CD4-positive, CD25-positive, alpha-beta regulatory T cell (primary cell): ENCODE measurements around the gene MYPOP. TPM values are rescaled to one million over a fixed set of nuclear protein-coding genes. Genes with fewer than 3 reads are reported as not detected.

Source experiments
- ATAC-seq, 2 donors: fragments of 150-1000 bp; cut with Tn5 transposase; one replicate each; pipeline ENCODE4 v1.10.0; 2021; ENCODE audit warnings: low read depth in 2 of 2, moderate number of reproducible peaks in 2 of 2, moderate library complexity in 1 of 2
- DNase-seq, 3 donors: peaks; one replicate each; pipeline versions ENCODE4 v3.0.0 to v3.0.0-alpha.2; 2012 to 2022; ENCODE audit warnings: mixed read lengths in 1 of 3
- H3K27ac ChIP-seq: one replicate; pipeline ENCODE4 v1.7.0; 2013; ENCODE audit warnings: mild to moderate bottlenecking, low read length; ENCODE audit not compliant: insufficient read depth, poor library complexity, severe bottlenecking
- H3K27me3 ChIP-seq: one replicate; pipeline ENCODE4 v1.7.0; 2013; ENCODE audit warnings: low read length; ENCODE audit not compliant: control insufficient read depth, insufficient read depth
- H3K36me3 ChIP-seq: one replicate; pipeline ENCODE4 v1.7.0; 2013; ENCODE audit warnings: mild to moderate bottlenecking, low read length, moderate library complexity; ENCODE audit not compliant: control insufficient read depth, insufficient read depth
- H3K4me1 ChIP-seq: 2 replicates; pipeline ENCODE4 v1.7.0; 2013; ENCODE audit warnings: mild to moderate bottlenecking, low read length; ENCODE audit not compliant: insufficient read depth, control insufficient read depth, poor library complexity, severe bottlenecking
- H3K4me3 ChIP-seq: one replicate; pipeline ENCODE4 v1.7.0; 2013; ENCODE audit warnings: low read depth, mild to moderate bottlenecking, low read length, moderate library complexity
- H3K9me3 ChIP-seq, 2 experiments: 1 replicate in 1 of 2; 2 replicates in 1 of 2; pipeline ENCODE4 v1.7.0; 2013; ENCODE audit warnings: low read length in 2 of 2, mild to moderate bottlenecking in 1 of 2, moderate library complexity in 1 of 2; ENCODE audit not compliant: control insufficient read depth in 2 of 2
- H3K27ac Mint-ChIP-seq, 3 donors: one replicate each; pipeline ENCODE4 v1.8.0; 2020 to 2022; ENCODE audit warnings: mild to moderate bottlenecking in 3 of 3, mixed read lengths in 3 of 3, moderate library complexity in 2 of 3
- H3K27me3 Mint-ChIP-seq: one replicate; pipeline ENCODE4 v1.8.0; 2022; ENCODE audit warnings: mild to moderate bottlenecking, mixed read lengths
- H3K36me3 Mint-ChIP-seq: one replicate; pipeline ENCODE4 v1.8.0; 2020; ENCODE audit warnings: mixed read lengths
- H3K4me1 Mint-ChIP-seq, 4 donors: one replicate each; pipeline ENCODE4 v1.8.0; 2020 to 2022; ENCODE audit warnings: mixed read lengths in 4 of 4, mild to moderate bottlenecking in 1 of 4
- H3K4me3 Mint-ChIP-seq, 4 donors: one replicate each; pipeline ENCODE4 v1.8.0; 2020 to 2022; ENCODE audit warnings: mild to moderate bottlenecking in 4 of 4, mixed read lengths in 4 of 4, moderate library complexity in 3 of 4
- H3K9me3 Mint-ChIP-seq, 7 donors: one replicate each; pipeline ENCODE4 v1.8.0; 2020 to 2022; ENCODE audit warnings: mixed read lengths in 7 of 7, mild to moderate bottlenecking in 3 of 7, moderate library complexity in 2 of 7
- polyA plus RNA-seq, 4 donors: library from polyadenylated mRNA; unstranded; fragments of 300-500 nt; fragmentation: Illumina TruSeq; gene quantifications; one replicate each; pipeline ENCODE4 v1.2.3, GENCODE V29; 2021
- total RNA-seq: library from RNA; stranded (reverse); gene quantifications from one replicate; pipeline ENCODE4 v1.2.3, GENCODE V29; 2022

The MYPOP gene
- total and polyA plus RNA-seq, 5 donors from 2014 or later, result 0.17 to 8.7 (median 0.32) TPM; not detected in 1

- peak within 1 kb of the TSS; percentile 88 for H3K27ac ChIP-seq
These were observed 16.6 kb downstream of the MYPOP start, which contains the start of gene IRF2BP1 for GRCh38 chr19:45885556-45886426. Gene IRF2BP1, minus strand, starts transcription at chr19:45886141. Its CDS starts 367 bp downstream, at chr19:45885774.

GRCh38 chr19:45884682-45885555 lies 17.5 kb downstream of the MYPOP start:
- ATAC-seq (no peak), DNase-seq (no peak)
- Mint-ChIP-seq H3K4me3 (peak overlapping the region in 2 of 4 donors; percentile 60 to 65), H3K36me3 (peaks cover 8% of the 10 kb centered on the region), H3K9me3 (no peaks in the 10 kb centered on the region), H3K27ac (no peak overlapping the region), H3K4me1 (peaks cover 0 to 31% (median 20%) of the 10 kb centered on the region in 4 donors), H3K27me3 (peaks cover 10% of the 10 kb centered on the region)
- Histone ChIP-seq H3K27me3 (no peaks in the 10 kb centered on the region), H3K4me1 (peaks cover 43% of the 10 kb centered on the region), H3K4me3 (no peak overlapping the region), H3K27ac (peak overlapping the region; percentile 88), H3K36me3 (no peaks in the 10 kb centered on the region), H3K9me3 (no peaks in the 10 kb centered on the region)

More at GRCh38 chr19:45885556-45886426, 16.6 kb downstream of the MYPOP start, which contains the start of gene IRF2BP1:
- H3K27ac Mint-ChIP-seq, result peak within 1 kb of the TSS; percentile 96 to 98 (median 97)
- ATAC-seq (peak; percentile 78 to 79), DNase-seq (peak; percentile 89 to 95 (median 91))
- H3K4me1 ChIP-seq, result peaks cover 43% of the 10 kb centered on the region
- peaks cover 0 to 31% (median 20%) of the 10 kb centered on the region in 4 donors for H3K4me1 Mint-ChIP-seq
- no peaks in the 10 kb centered on the region for H3K27me3 ChIP-seq
- no peaks in the 10 kb centered on the region for H3K36me3 ChIP-seq
- peaks cover 10% of the 10 kb centered on the region for H3K27me3 Mint-ChIP-seq
- H3K4me3 ChIP-seq, result peak within 1 kb of the TSS; percentile 84
- no peaks in the 10 kb centered on the region for H3K9me3 ChIP-seq
- H3K36me3 Mint-ChIP-seq, result peaks cover 12% of the 10 kb centered on the region
- H3K9me3 Mint-ChIP-seq, result peaks cover 0 to 2% (median 0%) of the 10 kb centered on the region in 7 donors
- H3K4me3 Mint-ChIP-seq, result peak within 1 kb of the TSS; percentile 92 to 99 (median 98)

GRCh38 chr19:45883881-45884681 lies 18.3 kb downstream of the MYPOP start:
- H3K27ac Mint-ChIP-seq, result peak overlapping the region in 1 of 3 donors; percentile 36

GRCh38 chr19:45883586-45883880 lies 18.9 kb downstream of the MYPOP start:
- no peak for DNase-seq
- H3K4me1 Mint-ChIP-seq, result peaks cover 0 to 32% (median 20%) of the 10 kb centered on the region in 4 donors
- peak overlapping the region in 2 of 3 donors; percentile 36 to 95 for H3K27ac Mint-ChIP-seq
- Histone ChIP-seq H3K36me3 (no peaks in the 10 kb centered on the region), H3K27me3 (no peaks in the 10 kb centered on the region), H3K4me3 (no peak overlapping the region), H3K27ac (no peak overlapping the region), H3K9me3 (no peaks in the 10 kb centered on the region), H3K4me1 (peaks cover 43% of the 10 kb centered on the region)
- H3K36me3 Mint-ChIP-seq, result peaks cover 8% of the 10 kb centered on the region
- ATAC-seq, result no peak
- H3K4me3 Mint-ChIP-seq, result peak overlapping the region; percentile 72 to 94 (median 85)
- H3K9me3 Mint-ChIP-seq, result no peaks in the 10 kb centered on the region
- peaks cover 10% of the 10 kb centered on the region for H3K27me3 Mint-ChIP-seq

More at GRCh38 chr19:45883881-45884681, 18.3 kb downstream of the MYPOP start:
- H3K36me3 ChIP-seq, result no peaks in the 10 kb centered on the region
- no peak overlapping the region for H3K27ac ChIP-seq
- peaks cover 43% of the 10 kb centered on the region for H3K4me1 ChIP-seq
- H3K36me3 Mint-ChIP-seq, result peaks cover 8% of the 10 kb centered on the region
- no peaks in the 10 kb centered on the region for H3K9me3 ChIP-seq
- H3K27me3 ChIP-seq, result no peaks in the 10 kb centered on the region
- no peaks in the 10 kb centered on the region for H3K9me3 Mint-ChIP-seq
- no peak for DNase-seq
- peaks cover 10% of the 10 kb centered on the region for H3K27me3 Mint-ChIP-seq
- ATAC-seq, result no peak
- H3K4me3 Mint-ChIP-seq, result peak overlapping the region; percentile 72 to 94 (median 85)
- H3K4me3 ChIP-seq, result no peak overlapping the region
- peaks cover 0 to 31% (median 20%) of the 10 kb centered on the region in 4 donors for H3K4me1 Mint-ChIP-seq

GRCh38 chr19:45882652-45883585 lies 19.5 kb downstream of the MYPOP start:
- peaks cover 8% of the 10 kb centered on the region for H3K36me3 Mint-ChIP-seq
- Histone ChIP-seq H3K4me1 (peaks cover 43% of the 10 kb centered on the region), H3K9me3 (no peaks in the 10 kb centered on the region), H3K27ac (no peak overlapping the region), H3K27me3 (no peaks in the 10 kb centered on the region), H3K4me3 (peak overlapping the region; percentile 62), H3K36me3 (no peaks in the 10 kb centered on the region)
- H3K27ac Mint-ChIP-seq, result peak overlapping the region in 2 of 3 donors; percentile 36 to 95
- H3K9me3 Mint-ChIP-seq, result no peaks in the 10 kb centered on the region
- peak; percentile 68 to 89 (median 80) for DNase-seq
- H3K4me3 Mint-ChIP-seq, result peak overlapping the region; percentile 72 to 94 (median 85)
- ATAC-seq, result peak; percentile 26 to 31
- H3K4me1 Mint-ChIP-seq, result peaks cover 0 to 35% (median 20%) of the 10 kb centered on the region in 4 donors
- H3K27me3 Mint-ChIP-seq, result peaks cover 10% of the 10 kb centered on the region

DNA sequence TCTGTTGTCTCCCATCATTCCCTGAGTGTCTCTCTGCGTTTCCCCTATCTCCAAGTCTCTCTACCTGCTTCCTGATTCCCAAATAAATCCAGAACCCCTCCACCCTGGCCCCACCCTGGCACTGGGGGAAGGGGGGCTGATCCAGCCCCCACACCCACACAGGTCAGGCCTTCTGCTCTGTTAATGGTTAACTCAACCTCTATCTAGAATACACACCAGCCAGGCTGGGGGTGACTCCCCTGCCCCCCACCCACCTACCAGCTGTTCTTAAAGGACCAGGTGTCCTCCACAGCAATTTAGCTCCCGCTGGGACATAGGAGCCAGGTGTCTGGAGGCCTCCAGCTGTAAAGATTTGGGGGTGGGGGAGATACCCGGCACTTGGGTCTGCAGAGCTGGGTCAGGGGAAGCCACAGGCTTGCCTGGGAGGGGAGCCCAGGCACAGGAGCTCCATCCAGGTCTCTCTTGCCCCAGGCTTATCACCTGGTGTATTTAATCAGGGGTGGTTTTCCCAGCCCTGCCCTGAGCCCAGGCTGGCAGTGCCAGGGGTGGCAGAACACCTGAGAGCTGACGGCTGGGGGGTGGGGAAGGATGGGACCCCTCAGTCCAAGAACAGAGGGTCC lies 20.4 kb downstream of the MYPOP start:
- Mint-ChIP-seq H3K9me3 (no peaks in the 10 kb centered on the region), H3K36me3 (peaks cover 8% of the 10 kb centered on the region), H3K27me3 (peaks cover 14% of the 10 kb centered on the region), H3K4me3 (peak overlapping the region in 1 of 4 donors; percentile 58), H3K27ac (no peak overlapping the region), H3K4me1 (peaks cover 0 to 38% (median 20%) of the 10 kb centered on the region in 4 donors)
- peaks cover 3% of the 10 kb centered on the region for H3K27me3 ChIP-seq
- H3K9me3 ChIP-seq, result no peaks in the 10 kb centered on the region
- no peaks in the 10 kb centered on the region for H3K36me3 ChIP-seq
- H3K27ac ChIP-seq, result no peak overlapping the region
- peaks cover 41% of the 10 kb centered on the region for H3K4me1 ChIP-seq
- DNase-seq, result no peak
- no peak for ATAC-seq
- no peak overlapping the region for H3K4me3 ChIP-seq
